Ishikawa (cell line): ENCODE data around the gene ASRGL1.

Source experiments
- CEBPB ChIP-seq: IDR thresholded peaks from 2 replicates; pipeline ENCODE4 v1.6.1; 2012
- CREB1 ChIP-seq: IDR thresholded peaks from 2 replicates; pipeline ENCODE4 v1.6.1; 2012; ENCODE audit warnings: low read depth
- EGR1 ChIP-seq: IDR thresholded peaks from 2 replicates; pipeline ENCODE4 v1.6.1; 2012
- EP300 ChIP-seq: IDR thresholded peaks from 2 replicates; pipeline ENCODE4 v1.6.1; 2012; ENCODE audit warnings: borderline replicate concordance
- FOXM1 ChIP-seq: IDR thresholded peaks from 2 replicates; pipeline ENCODE4 v1.6.1; 2012; ENCODE audit warnings: low read depth, borderline replicate concordance
- MAX ChIP-seq: IDR thresholded peaks from 2 replicates; pipeline ENCODE4 v1.6.1; 2012
- NFIC ChIP-seq: IDR thresholded peaks from 2 replicates; pipeline ENCODE4 v1.6.1; 2012
- RAD21 ChIP-seq: IDR thresholded peaks from 2 replicates; pipeline ENCODE4 v1.6.1; 2012; ENCODE audit warnings: low read depth
- REST ChIP-seq: IDR thresholded peaks from 2 replicates; pipeline ENCODE4 v1.6.1; 2012; ENCODE audit warnings: low read depth, mild to moderate bottlenecking
- TAF1 ChIP-seq: IDR thresholded peaks from 2 replicates; pipeline ENCODE4 v1.6.1; 2012; ENCODE audit warnings: low read depth, mild to moderate bottlenecking
- TCF12 ChIP-seq: IDR thresholded peaks from 2 replicates; pipeline ENCODE4 v1.6.1; 2012; ENCODE audit warnings: low read depth
- TEAD4 ChIP-seq: IDR thresholded peaks from 2 replicates; pipeline ENCODE4 v1.6.1; 2012
- USF1 ChIP-seq: IDR thresholded peaks from 2 replicates; pipeline ENCODE4 v1.6.1; 2012
- YY1 ChIP-seq: IDR thresholded peaks from 2 replicates; pipeline ENCODE4 v1.6.1; 2012; ENCODE audit warnings: low read depth
- ZBTB7A ChIP-seq: IDR thresholded peaks from 2 replicates; pipeline ENCODE4 v1.6.1; 2012; ENCODE audit warnings: low read depth

The ASRGL1 gene

GRCh38 chr11:62333768-62334167, 3.5 kb upstream of the ASRGL1 start:
- TF ChIP-seq FOXM1 = no peak

- TF ChIP-seq CEBPB (no peak), YY1 (no peak), FOXM1 (no peak), REST (no peak), EGR1 (no peak), TCF12 (no peak), TEAD4 (no peak), USF1 (no peak), RAD21 (no peak), EP300 (no peak)
These were observed 970 bp downstream of the ASRGL1 start for GRCh38 chr11:62338218-62338617.

- TF ChIP-seq TEAD4 (no peak), RAD21 (peak; percentile 53)
These were observed 3.1 kb downstream of the ASRGL1 start for GRCh38 chr11:62340269-62340901.

- no peak for TF ChIP-seq USF1
- TF ChIP-seq ZBTB7A = no peak
- TF ChIP-seq EP300 = no peak
- TF ChIP-seq YY1 = no peak
- TF ChIP-seq MAX = no peak
- TF ChIP-seq EGR1 = no peak
- no peak for TF ChIP-seq TCF12
- TF ChIP-seq RAD21 = no peak
- TF ChIP-seq CEBPB = no peak
- TF ChIP-seq TEAD4 = no peak
- TF ChIP-seq FOXM1 = no peak
- TF ChIP-seq CREB1 = no peak
- no peak for TF ChIP-seq REST
- TF ChIP-seq NFIC = no peak
- no peak for TF ChIP-seq TAF1
These were observed 4.3 kb downstream of the ASRGL1 start for GRCh38 chr11:62341588-62341987.

- TF ChIP-seq TAF1 (no peak), CREB1 (no peak), RAD21 (no peak), YY1 (no peak), CEBPB (no peak), MAX (no peak), REST (no peak), FOXM1 (no peak), TCF12 (no peak), USF1 (no peak), EP300 (no peak), ZBTB7A (no peak), NFIC (no peak), TEAD4 (no peak), EGR1 (no peak)
These were observed 7.0 kb downstream of the ASRGL1 start for GRCh38 chr11:62344210-62344609.
